Cortex of kidney (tissue), 1 donor: ENCODE results near the gene ZNF74.
"Not testable (repeated sequence)": the region's sequence is repeated elsewhere in the genome, so short reads cannot be mapped to it uniquely, and the experiment has no call there.

Experiments
- DNase-seq: peaks from one replicate; lab custom pipeline; 2025; lab: John Stamatoyannopoulos, UW

ZNF74 gene

DNA sequence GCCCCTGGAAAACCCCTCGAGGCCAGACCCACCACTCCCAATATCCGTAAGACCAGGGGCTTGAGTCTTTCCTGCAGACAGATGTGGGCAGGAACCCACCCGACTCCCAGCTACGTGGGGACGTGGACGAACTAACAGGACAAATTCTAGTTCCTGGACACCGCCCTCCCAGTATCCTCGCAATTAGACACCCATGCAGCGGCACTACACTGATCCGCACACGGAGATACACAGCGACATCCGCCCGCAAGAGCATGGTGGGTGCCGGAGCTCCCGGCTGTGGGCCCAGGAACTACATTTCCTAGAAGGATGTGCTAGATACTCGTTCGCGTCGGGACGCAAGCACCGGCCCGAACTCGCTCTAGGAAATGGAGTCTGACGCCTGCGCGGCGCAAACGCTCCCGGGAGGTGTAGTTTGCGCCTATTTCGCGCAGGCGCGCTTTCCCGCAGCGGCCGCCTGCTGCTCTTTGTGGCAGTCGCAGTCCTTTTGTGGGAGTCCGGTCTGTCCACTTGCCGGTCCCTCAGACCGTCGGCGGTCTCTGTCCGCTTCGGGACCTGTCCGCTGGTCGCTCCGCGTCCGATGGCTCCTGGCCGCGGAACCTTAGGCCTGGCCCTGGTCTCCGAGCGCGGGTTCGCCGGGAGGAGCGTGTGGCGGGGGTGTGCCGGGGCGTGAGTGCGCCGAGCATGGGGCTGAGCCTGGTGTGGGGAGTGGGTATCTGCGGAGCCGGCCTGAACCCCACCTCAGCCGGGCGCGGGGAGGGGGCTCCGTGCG, at the start of gene ZNF74:
ZNF74 (plus strand) TSS at position 447 of the 772 bp plus-strand sequence. CDS start 478 bp downstream, outside the sequence.
- DNase-seq = no peak

DNA sequence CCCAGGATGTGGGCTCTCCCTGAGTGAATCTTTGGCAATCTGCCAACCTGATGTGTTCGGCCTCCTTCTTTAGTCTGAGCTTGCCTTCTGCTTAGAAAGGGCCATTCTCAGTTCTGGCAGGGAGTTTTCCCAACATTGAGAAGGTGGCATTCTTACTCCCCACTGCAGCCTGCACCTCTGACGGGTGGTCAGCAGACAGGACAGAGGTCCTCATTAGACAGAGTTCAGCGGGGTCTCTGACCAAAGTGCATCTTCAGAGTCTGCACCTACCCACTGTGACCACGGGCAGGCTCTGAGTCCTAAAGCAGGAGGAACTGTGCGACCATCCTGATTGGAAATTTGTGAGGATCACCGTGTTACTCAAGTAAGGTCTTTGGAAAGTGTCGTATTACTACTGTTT, 47.4 kb upstream of the ZNF74 start:
- not testable (repeated sequence) for DNase-seq

- DNase-seq = not testable (repeated sequence)
These were observed 41.4 kb upstream of the ZNF74 start for GRCh38 chr22:20352536-20352935.

- DNase-seq = no peak
These were observed 39.5 kb upstream of the ZNF74 start for GRCh38 chr22:20354238-20354975.

DNA sequence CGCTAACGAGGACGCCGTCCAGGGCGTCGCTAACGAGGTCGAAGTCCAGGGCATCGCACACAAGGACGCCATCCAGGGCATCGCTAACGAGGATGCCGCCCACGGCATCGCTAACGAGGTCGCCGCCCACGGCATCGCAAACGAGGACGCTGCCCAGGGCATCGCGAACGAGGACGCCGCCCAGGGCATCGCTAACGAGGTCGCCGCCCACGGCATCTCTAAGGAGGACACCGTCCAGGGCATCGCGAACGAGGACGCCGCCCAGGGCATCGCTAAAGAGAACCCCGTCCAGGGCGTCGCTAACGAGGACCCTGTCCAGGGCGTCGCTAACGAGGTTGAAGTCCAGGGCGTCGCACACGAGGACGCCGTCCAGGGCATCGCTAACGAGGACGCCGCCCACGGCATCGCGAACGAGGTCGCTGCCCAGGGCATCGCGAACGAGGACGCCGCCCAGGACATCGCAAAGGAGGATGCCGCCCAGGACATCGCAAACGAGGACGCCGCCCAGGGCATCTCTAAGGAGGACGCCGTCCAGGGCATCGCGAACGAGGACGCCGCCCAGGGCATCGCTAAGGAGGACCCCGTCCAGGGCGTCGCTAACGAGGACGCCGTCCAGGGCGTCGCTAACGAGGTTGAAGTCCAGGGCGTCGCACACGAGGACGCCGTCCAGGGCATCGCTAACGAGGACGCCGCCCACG, 37.9 kb upstream of the ZNF74 start:
- not testable (repeated sequence) for DNase-seq

DNA sequence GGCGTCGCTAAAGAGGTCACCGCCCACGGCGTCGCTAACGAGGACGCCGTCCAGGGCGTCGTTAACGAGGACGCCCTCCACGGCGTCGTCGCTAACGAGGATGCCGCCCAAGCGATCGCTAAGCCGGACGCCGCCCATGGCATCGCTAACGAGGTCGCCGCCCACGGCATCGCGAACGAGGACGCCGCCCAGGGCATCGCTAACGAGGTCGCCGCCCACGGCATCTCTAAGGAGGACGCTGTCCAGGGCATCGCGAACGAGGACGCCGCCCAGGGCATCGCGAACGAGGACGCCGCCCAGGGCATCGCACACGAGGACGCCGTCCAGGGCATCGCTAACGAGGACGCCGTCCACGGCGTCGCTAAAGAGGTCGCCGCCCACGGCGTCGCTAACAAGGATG, 37.0 kb upstream of the ZNF74 start:
- DNase-seq = not testable (repeated sequence)

DNA sequence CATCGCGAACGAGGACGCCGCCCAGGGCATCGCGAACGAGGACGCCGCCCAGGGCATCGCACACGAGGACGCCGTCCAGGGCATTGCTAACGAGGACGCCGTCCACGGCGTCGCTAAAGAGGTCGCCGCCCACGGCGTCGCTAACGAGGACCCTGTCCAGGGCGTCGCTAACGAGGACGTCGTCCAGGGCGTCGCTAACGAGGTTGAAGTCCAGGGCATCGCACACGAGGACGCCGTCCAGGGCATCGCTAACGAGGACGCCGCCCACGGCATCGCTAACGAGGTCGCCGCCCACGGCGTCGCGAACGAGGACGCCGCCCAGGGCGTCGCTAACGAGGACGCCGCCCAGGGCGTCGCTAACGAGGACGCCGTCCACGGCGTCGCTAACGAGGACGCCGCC, 36.0 kb upstream of the ZNF74 start:
- DNase-seq = not testable (repeated sequence)

GRCh38 chr22:20358503-20359239, 35.3 kb upstream of the ZNF74 start:
- DNase-seq = not testable (repeated sequence)

DNA sequence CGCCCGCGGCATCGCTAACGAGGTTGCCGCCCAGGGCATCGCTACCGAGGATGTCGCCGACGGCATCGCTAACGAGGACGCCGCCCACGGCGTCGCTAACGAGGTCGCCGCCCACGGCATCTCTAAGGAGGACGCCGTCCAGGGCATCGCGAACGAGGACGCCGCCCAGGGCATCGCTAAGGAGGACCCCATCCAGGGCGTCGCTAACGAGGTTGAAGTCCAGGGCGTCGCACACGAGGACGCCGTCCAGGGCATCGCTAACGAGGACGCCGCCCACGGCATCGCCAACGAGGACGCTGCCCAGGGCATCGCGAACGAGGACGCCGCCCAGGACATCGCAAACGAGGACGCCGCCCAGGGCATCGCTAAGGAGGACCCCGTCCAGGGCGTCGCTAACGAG, 33.7 kb upstream of the ZNF74 start:
- DNase-seq = not testable (repeated sequence)

- DNase-seq = not testable (repeated sequence)
These were observed 32.8 kb upstream of the ZNF74 start for GRCh38 chr22:20360866-20361751.

DNA sequence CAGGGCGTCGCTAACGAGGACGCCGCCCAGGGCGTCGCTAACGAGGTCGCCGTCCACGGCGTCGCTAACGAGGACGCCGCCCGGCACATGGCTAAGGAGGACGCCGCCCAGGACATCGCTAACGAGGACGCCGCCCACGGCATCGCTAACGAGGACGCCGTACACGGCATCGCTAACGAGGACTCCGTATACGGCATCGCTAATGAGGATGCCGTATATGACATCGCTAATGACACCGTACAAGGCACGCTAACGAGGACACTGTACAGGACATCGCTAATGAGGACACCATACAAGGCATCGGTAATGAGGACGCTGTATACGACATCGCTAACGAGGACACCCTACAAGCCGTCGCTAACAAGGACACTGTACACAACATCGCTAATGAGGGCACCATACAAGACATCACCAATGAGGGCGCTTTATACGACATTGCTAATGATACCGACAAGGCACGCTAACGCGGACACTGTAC, 32.2 kb upstream of the ZNF74 start:
- DNase-seq = not testable (repeated sequence)

- DNase-seq = not testable (repeated sequence)
These were observed 31.5 kb upstream of the ZNF74 start for GRCh38 chr22:20362403-20362802.

- not testable (repeated sequence) for DNase-seq
These were observed 29.4 kb upstream of the ZNF74 start for GRCh38 chr22:20364335-20365260.

DNA sequence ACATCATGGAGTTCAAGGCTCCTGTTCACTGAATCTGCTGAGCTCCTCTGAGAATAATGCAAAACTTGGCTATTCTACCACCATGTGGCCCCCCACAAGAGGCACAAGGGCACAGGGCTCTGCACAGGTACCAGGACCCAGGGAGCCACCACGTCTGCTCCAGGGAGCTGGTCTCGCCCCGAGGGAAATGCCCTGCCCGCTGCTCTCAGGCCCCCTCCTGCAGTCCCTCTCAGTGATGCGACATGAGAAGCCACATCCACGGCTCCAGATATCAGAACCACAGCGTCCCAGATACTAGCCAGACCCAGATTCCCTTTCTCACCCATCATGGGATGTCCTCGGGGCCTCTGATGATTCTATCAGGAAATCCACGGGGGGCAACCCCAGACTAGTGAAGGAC, 27.1 kb upstream of the ZNF74 start:
- DNase-seq = not testable (repeated sequence)

DNA sequence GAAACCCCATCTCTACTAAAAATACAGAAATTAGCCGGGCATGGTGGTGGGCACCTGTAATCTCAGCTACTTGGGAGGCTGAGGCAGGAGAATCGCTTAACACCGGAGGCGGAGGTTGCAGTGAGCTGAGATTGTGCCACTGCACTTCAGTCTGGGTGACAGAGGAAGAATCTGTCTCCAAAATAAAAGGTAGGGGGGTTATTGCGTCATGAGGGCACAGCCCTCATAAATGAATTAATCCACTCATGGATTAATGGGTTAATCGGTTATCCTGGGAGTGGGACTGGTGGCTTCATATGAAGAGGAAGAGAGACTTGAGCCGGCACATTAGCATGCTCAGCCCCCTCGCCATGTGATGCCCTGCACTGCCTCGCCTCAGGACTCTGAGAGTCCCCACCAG, 25.1 kb upstream of the ZNF74 start:
- DNase-seq = not testable (repeated sequence)

- DNase-seq = not testable (repeated sequence)
These were observed 22.3 kb upstream of the ZNF74 start for GRCh38 chr22:20371687-20372086.

DNA sequence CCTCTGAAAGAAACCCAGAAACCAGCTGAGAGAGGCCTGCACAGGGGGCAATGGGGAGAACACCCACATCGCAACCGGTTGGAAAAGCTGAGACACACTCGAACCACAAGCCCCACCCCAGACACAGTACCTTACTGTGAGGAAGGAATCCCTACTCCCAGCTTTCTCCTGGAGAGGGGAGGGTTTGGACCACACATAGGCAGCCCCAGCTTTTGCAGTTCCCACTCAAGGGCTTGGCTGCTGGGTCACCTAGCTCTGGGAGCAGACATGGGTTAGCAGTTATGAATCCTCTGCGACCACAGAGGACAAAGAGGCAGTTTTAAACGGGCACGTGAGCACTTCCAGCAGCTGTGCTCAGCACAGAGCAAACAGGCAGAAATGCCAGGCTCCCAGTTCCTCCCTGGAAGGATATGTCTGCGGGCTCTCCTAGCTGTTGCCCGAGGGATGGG, 21.5 kb upstream of the ZNF74 start:
- DNase-seq = not testable (repeated sequence)

DNA sequence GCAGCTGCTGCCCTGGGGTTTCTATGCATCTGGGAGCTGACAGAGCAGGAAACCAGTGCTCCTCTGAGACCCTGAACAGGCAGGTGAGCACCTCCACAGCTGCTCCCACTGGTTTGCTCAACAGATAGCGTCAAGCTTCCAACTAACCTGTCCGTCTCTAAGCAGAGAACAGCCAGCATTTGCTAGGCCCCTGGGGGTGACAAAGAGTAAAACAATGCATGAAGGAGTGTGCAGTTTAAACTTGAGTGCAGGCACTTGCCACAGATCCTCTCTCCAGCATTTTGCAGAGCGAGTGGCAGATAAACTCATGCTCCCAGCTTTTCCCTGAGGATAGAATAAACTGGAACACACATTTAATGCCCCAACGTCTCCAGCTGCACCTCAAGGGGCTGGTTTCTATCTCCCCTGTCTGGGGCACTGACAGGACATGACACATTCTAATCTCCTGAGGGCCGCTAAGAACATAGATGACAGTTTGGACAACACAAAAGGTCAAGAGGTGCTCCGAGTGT, 20.7 kb upstream of the ZNF74 start:
- not testable (repeated sequence) for DNase-seq

DNA sequence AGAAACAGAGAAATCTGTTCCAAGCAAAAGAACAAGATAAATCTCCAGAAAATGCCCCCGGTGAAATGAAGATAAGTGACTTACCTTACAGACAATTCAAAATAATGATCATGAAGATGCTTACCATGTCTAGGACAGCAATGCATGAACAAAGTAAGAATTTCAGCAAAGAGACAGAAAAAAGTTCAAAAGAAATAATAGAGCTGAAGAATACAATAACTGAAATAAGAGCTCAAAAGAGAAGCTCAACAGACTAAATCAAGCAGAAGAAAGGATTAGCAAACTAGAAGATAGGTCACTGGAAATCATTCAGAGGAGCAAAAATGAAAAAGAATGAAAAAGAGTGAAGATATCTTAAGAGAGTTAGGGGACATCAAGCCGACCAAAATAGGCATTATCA, 19.8 kb upstream of the ZNF74 start:
- DNase-seq = not testable (repeated sequence)
